ENCODE results near the gene ABHD5. TPM values are rescaled to one million over a fixed set of nuclear protein-coding genes. Genes with fewer than 3 reads are reported as not detected.
A peak's percentile ranks its signal among the peaks of the same experiment; 100 is the strongest.

Gene ABHD5
- total RNA-seq, 4 donors from 2014 or later = 39.4 to 310 (median 164) TPM

DNA sequence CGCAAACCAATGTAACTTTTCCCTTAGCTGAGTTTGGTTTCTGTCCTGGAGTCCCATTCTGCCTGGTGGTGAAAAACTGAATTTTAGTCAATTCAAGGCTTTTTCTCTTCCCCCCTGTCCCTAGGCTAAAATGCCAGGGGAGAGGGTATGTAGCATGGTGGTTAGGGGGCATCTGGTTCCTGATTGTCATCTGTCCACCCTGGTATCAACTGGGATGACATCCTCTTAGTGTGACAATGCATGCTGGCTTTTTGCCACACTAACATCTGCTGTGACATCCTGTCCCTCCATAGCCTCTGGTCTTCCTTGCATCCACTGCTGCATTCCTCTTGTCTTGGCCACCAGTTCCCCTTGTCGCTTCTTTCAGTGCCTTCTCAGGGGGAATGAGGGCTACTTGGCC is 73.7 kb downstream of the ABHD5 start:
- ATAC-seq (ENCODE audit: low FRiP score) = no peak
- no peak for DNase-seq (ENCODE audit: low spot score)
- TF ChIP-seq, protein P1, sequence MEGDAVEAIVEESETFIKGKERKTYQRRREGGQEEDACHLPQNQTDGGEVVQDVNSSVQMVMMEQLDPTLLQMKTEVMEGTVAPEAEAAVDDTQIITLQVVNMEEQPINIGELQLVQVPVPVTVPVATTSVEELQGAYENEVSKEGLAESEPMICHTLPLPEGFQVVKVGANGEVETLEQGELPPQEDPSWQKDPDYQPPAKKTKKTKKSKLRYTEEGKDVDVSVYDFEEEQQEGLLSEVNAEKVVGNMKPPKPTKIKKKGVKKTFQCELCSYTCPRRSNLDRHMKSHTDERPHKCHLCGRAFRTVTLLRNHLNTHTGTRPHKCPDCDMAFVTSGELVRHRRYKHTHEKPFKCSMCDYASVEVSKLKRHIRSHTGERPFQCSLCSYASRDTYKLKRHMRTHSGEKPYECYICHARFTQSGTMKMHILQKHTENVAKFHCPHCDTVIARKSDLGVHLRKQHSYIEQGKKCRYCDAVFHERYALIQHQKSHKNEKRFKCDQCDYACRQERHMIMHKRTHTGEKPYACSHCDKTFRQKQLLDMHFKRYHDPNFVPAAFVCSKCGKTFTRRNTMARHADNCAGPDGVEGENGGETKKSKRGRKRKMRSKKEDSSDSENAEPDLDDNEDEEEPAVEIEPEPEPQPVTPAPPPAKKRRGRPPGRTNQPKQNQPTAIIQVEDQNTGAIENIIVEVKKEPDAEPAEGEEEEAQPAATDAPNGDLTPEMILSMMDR (IDR thresholded peaks at IDR 0.05) = no peak

GRCh38 chr3:43765521-43765971 is 74.8 kb downstream of the ABHD5 start:
- TF ChIP-seq, protein P1 (IDR thresholded peaks at IDR 0.05) = no peak
- ATAC-seq (ENCODE audit: low FRiP score) = no peak
- DNase-seq (ENCODE audit: low spot score) = no peak

DNA sequence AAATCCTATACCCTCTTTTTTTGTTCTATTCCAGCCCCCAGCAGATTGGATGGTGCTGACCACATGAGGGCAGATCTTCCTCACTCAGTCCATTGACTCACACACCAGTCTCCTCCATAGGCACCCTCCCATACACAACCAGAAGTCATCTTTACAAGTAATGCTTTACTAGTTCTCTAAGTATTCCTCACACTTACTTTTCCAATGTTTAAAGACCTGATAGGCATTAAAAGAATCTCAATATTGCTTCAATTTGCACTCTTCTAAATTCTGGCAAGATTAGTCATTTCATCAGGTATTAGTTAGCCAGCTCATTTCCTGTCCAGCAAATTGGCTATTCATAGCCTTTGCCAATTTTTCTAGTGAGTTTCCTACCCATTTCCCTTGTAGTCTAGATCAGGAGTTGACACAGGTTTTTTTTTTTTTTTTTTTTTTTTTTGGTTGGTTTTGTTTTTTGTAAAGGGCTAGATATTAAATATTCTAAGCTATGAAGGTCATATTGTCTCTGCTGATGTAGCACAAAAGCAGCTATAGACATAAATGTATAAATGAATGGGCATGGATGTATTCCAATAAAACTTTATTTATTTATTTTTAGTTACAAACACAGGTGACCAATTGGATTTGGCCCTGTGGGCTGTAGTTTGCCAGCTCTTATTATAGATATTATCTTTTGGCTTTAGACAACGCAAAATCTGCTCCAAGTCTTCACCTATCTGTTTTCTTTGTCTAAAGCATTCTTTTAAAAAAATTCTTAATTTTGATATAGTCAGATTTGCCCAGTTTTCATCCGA is 76.1 kb downstream of the ABHD5 start:
- DNase-seq (ENCODE audit: low spot score) (no peak), ATAC-seq (ENCODE audit: low FRiP score) (no peak)
- TF ChIP-seq, protein P1 (IDR thresholded peaks at IDR 0.05) = no peak

- DNase-seq (ENCODE audit: low spot score) = no peak
- ATAC-seq (ENCODE audit: low FRiP score) = no peak
These were observed 77.7 kb downstream of the ABHD5 start for GRCh38 chr3:43768381-43768973.

DNA sequence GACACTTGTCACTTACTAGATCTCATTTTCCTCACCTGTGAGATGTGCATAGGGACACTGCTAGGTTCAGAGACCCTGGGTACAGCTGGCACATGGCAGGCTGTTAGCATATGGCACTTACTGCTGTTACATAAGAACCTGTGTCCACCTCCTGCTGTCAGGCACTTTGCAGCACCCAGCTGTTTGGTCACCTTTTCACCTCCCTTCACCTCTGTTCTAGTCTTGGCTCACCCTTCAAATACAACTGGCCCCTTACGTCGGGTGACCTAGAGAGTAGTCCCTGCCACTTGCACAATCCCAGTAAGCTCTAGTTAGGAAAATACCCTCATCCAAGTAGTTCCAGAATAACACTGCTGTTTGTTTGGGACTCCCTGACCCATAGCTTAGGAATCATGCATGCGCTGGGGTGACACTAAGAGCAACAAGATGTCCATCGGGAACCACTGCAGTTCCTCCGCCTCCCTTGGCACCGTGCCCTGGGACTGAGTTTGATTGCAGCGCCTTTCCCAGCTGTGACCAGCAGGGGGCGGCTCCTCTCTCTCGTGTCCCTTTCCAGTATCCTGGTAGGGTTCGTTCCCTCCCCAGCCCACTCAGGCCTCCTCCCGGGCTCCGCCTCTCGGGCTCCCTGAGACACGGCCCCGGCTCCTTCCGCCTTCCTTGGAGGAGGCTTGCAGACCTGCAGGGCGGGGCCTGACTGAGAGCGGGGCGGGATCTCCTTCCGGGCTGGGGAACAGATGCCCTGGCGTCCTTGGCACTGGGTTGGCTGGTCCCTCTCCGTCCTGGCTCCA is 78.6 kb downstream of the ABHD5 start:
- ATAC-seq (ENCODE audit: low FRiP score) (peak; percentile 89), DNase-seq (ENCODE audit: low spot score) (peak; percentile 100)
- TF ChIP-seq, protein P1 (IDR thresholded peaks at IDR 0.05) = peak in 2 of 3 donors; percentile 72 to 92

More at GRCh38 chr3:43768381-43768973, 77.7 kb downstream of the ABHD5 start:
- TF ChIP-seq, protein P1 (IDR thresholded peaks at IDR 0.05) = no peak

- ATAC-seq (ENCODE audit: low FRiP score) (no peak), DNase-seq (ENCODE audit: low spot score) (no peak)
- TF ChIP-seq, protein P1 (IDR thresholded peaks at IDR 0.05) = no peak
These were observed 79.2 kb downstream of the ABHD5 start for GRCh38 chr3:43769885-43770425.

All from omental fat pad (tissue), 4 donors.